ENCODE data around the gene FLYWCH2.

GRCh38 chr16:2835638-2836493 is 47.1 kb upstream of the FLYWCH2 start:
- TF ChIP-seq SIN3A (IDR thresholded peaks at IDR 0.05; ENCODE audit: borderline replicate concordance in 2 of 2, control insufficient read depth in 1 of 2, low read depth in 2 of 2, low read length in 2 of 2) (no peak), EGR1 (conservative IDR thresholded peaks at IDR 0.05) (no peak), ZNF780A (CRISPR knock-in tag; IDR thresholded peaks at IDR 0.05) (no peak), ZNF124 (CRISPR knock-in tag; IDR thresholded peaks at IDR 0.05) (no peak), MGA (IDR thresholded peaks at IDR 0.05) (no peak), ZNF75A (CRISPR knock-in tag; IDR thresholded peaks at IDR 0.05) (no peak), PTRF (tag; IDR thresholded peaks at IDR 0.05) (no peak), TEAD2 (tag; IDR thresholded peaks at IDR 0.05) (no peak), ZNF274 (IDR thresholded peaks at IDR 0.05; ENCODE audit: borderline replicate concordance, low read depth, low read length) (no peak), GTF2F1 (IDR thresholded peaks at IDR 0.05; ENCODE audit: low read depth, low read length) (no peak)
- TF ChIP-seq, protein P1, sequence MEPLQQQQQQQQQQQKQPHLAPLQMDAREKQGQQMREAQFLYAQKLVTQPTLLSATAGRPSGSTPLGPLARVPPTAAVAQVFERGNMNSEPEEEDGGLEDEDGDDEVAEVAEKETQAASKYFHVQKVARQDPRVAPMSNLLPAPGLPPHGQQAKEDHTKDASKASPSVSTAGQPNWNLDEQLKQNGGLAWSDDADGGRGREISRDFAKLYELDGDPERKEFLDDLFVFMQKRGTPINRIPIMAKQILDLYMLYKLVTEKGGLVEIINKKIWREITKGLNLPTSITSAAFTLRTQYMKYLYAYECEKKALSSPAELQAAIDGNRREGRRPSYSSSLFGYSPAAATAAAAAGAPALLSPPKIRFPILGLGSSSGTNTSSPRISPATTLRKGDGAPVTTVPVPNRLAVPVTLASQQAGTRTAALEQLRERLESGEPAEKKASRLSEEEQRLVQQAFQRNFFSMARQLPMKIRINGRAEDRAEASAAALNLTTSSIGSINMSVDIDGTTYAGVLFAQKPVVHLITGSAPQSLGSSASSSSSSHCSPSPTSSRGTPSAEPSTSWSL (CRISPR knock-in tag; IDR thresholded peaks at IDR 0.05; ENCODE audit: borderline replicate concordance): no peak
